ENCODE results near the gene CYB5A. TPM values are rescaled to one million over a fixed set of nuclear protein-coding genes. Genes with fewer than 3 reads are reported as not detected.

Gene CYB5A
- total RNA-seq, 1 donor from 2014 or later, result 105 TPM

DNA sequence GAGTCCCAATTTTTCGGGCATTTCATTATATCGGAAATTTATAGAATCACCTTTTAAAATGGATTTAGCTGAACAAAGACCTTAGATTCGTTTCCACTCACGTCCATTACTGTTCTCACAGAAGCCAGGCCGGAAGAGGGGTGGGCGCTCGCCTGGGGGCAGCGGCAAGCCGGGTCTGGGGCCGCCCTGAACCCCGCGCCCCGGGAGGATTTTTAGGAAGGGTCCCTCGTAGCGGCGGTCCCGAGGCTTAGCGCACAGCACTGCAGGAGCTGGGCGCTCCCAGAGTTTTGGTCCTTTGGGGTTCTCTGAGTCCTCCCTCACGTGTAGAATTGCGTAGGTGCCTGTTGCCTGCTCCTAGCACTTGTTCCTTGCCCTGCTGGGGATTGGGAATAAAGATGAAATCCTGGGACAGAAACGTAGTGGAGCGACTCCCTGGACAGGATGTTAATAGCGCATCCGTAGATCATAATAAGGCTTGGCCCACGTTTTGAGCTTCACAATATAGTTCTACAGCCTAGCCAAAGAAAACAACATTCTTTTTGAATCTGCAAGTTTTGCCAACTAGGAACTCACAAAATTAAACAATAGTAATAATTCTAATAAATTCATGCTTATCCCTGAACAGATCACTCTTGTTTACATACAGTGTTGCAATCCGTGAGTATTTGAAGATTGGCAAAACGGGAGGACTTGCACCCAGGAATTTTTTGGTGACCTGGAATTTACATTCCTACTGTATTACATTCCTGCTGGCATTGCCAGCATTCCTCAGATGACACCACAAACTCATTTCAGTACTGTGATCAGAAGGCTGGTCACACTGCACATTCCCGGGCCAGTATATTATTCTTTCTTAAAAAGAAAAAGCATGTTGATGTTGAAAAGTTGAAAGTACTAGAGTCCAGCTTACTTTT is 24.8 kb upstream of the CYB5A start:
- intact Hi-C loops (cut with micrococcal nuclease), result no loop called here
- Histone ChIP-seq H3K36me3 (no peaks in the 10 kb centered on the region), H3K27me3 (ENCODE audit: low read depth) (no peaks in the 10 kb centered on the region), H3K9me3 (replicated peaks) (no peaks in the 10 kb centered on the region), H3K27ac (replicated peaks) (peak overlapping the region; percentile 23), H3K4me3 (no peak overlapping the region), H3K4me1 (peaks cover 22% of the 10 kb centered on the region)
- no peak for DNase-seq
- no peak for TF ChIP-seq CTCF (IDR thresholded peaks at IDR 0.05; ENCODE audit: borderline replicate concordance)

DNA sequence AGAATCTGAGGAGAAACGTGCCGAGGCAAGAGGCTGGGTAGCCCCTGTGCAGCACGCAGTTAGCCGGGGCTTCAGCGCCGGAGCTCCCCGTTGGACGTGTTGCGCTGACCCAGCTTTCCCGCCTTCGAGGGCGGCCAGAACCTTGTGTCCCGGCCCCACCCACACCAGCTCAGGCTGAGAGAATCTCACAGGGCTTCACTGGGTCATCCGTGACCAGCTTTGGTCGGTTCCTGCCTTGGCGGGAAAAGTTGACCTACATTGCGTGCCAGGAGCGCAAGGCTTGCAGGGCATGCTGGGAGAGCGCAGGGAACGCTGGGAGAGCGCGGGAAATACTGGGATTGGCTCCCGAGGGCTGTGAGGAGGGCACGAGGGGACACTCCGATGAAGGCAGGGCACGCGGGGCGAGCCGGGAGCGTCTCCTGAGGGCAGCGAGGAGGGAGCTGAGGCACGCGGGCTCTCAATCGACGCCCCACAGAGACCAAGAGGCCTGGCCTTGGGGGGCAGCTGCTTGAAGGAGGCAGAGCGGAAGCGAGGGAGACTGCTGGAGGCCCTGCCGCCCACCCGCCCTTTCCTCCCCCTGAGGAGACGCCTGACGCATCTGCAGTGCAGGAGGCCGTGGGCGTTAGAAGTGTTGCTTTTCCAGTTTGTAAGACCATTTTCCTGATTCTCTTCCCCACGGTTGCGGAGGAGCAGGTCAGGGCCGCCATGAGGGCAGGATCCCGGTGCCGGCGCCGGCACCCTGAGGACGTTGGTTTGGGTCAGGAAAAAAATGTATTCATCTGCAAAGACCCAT is 23.9 kb upstream of the CYB5A start, which contains the start of gene C18orf63:
Gene C18orf63 (plus strand): TSS at position 376 of the 793 bp plus-strand sequence. CDS start 2,027 bp downstream, outside the sequence.
- Histone ChIP-seq H3K27ac (replicated peaks) (peak within 1 kb of the TSS; percentile 37), H3K27me3 (ENCODE audit: low read depth) (no peaks in the 10 kb centered on the region), H3K9me3 (replicated peaks) (no peaks in the 10 kb centered on the region), H3K36me3 (no peaks in the 10 kb centered on the region), H3K4me3 (no peak within 1 kb of the TSS), H3K4me1 (peaks cover 30% of the 10 kb centered on the region)
- intact Hi-C loops (cut with micrococcal nuclease), result no loop called here
- no peak for DNase-seq
- no peak for TF ChIP-seq CTCF (IDR thresholded peaks at IDR 0.05; ENCODE audit: borderline replicate concordance)

GRCh38 chr18:74314759-74315463 is 23.1 kb upstream of the CYB5A start:
- no peaks in the 10 kb centered on the region for H3K27me3 ChIP-seq (ENCODE audit: low read depth)
- H3K4me1 ChIP-seq, result peaks cover 34% of the 10 kb centered on the region
- no peak overlapping the region for H3K4me3 ChIP-seq
- no peaks in the 10 kb centered on the region for H3K36me3 ChIP-seq
- peak overlapping the region; percentile 37 for H3K27ac ChIP-seq (replicated peaks)
- TF ChIP-seq CTCF (IDR thresholded peaks at IDR 0.05; ENCODE audit: borderline replicate concordance), result no peak
- intact Hi-C loops (cut with micrococcal nuclease), result no loop called here
- no peaks in the 10 kb centered on the region for H3K9me3 ChIP-seq (replicated peaks)
- DNase-seq, result no peak

- Histone ChIP-seq H3K4me1 (peaks cover 23% of the 10 kb centered on the region), H3K27ac (replicated peaks) (peak overlapping the region; percentile 61), H3K36me3 (no peaks in the 10 kb centered on the region), H3K27me3 (ENCODE audit: low read depth) (no peaks in the 10 kb centered on the region), H3K9me3 (replicated peaks) (no peaks in the 10 kb centered on the region), H3K4me3 (no peak overlapping the region)
- DNase-seq, result no peak
- TF ChIP-seq CTCF (IDR thresholded peaks at IDR 0.05; ENCODE audit: borderline replicate concordance), result no peak
- intact Hi-C loops (cut with micrococcal nuclease), result no loop called here
Measured at GRCh38 chr18:74311000-74311399, 19.2 kb upstream of the CYB5A start.

GRCh38 chr18:74310411-74310810 is 18.6 kb upstream of the CYB5A start:
- Histone ChIP-seq H3K27ac (replicated peaks) (peak overlapping the region; percentile 61), H3K4me3 (no peak overlapping the region), H3K36me3 (no peaks in the 10 kb centered on the region), H3K9me3 (replicated peaks) (no peaks in the 10 kb centered on the region), H3K4me1 (peaks cover 23% of the 10 kb centered on the region), H3K27me3 (ENCODE audit: low read depth) (no peaks in the 10 kb centered on the region)
- intact Hi-C loops (cut with micrococcal nuclease), result no loop called here
- DNase-seq, result no peak
- TF ChIP-seq CTCF (IDR thresholded peaks at IDR 0.05; ENCODE audit: borderline replicate concordance), result peak; percentile 43
